HG02763 (cell line): ENCODE data around the gene HSFX3.
"Not testable (repeated sequence)": the region's sequence is repeated elsewhere in the genome, so short reads cannot be mapped to it uniquely, and the experiment has no call there.

Source experiments
- ATAC-seq: cut with Tn5 transposase; IDR thresholded peaks from one replicate; pipeline ENCODE4 v1.9.1; 2021; ENCODE audit warnings: mild to moderate bottlenecking, moderate library complexity; ENCODE audit not compliant: unreplicated experiment

Gene HSFX3

DNA sequence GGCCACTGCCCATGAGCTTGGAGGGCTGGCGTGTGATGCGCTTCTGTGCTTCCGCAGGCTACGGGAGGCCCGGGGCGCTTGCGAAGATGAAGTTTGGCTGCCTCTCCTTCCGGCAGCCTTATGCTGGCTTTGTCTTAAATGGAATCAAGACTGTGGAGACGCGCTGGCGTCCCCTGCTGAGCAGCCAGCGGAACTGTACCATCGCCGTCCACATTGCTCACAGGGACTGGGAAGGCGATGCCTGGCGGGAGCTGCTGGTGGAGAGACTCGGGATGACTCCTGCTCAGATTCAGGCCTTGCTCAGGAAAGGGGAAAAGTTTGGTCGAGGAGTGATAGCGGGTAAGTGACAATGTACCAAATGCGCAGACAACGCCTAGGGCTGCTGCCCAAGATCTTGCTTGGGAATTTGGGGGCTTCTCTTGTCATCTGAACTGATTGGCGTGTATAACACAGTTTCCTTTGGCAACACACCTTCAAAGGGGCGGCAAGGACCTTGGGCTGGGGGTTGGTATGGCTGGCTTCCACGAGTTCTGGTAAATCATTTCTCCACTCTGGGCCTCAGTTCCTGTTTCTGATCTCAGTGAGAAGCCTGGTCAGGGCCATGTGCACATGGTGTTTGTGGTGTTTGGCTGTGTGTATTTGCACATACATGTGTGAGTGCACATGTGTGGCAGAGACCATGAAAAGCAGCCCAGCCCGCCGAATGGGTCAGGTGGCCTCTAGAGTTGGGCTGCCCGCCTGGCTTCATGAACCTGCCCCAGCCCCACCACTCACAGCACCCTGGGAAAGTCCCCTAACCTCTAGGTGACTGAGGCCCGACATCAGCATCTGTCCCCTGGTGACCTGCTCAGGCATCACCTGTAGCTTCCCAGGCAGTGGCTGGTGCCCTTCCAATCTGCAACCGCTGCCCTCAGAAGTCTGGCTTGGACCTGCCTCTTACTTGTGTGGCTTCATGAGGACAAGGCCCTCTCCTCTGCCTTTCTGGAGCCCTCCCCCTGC, 3.9 kb downstream of the HSFX3 start:
- ATAC-seq: not testable (repeated sequence)

GRCh38 chrX:149541521-149542047, 8.1 kb downstream of the HSFX3 start:
- no peak for ATAC-seq

- ATAC-seq: peak; percentile 67
Measured at GRCh38 chrX:149540621-149541520, 8.9 kb downstream of the HSFX3 start, which contains the start of gene EOLA1. EOLA1 (plus strand) TSS chrX:149541012; CDS start chrX:149545631, 4,619 bp downstream.

DNA sequence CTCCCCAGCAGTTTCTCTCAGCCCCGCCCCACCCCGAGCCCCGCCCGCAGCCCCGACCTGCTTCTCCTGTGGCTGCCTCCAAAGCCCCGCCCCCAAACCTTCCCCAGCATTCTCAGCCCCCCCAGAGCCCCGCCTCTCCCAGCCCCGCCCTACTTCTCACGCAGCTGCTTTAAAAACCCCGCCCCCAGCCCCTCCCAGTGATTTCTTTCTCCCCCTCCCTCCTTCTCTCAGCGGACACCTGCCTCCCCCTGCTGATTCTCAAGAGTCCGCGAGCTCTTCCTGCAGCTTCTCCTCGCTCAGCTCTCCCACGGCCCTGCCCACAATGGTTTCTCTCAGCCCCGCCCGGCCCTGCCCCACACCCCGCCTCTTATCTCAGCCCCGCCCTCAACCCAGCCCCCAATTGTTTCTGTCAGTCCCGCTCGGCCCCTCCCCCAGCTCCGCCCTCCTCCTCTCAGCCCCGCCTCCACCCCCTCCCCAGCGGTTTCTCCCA, 9.5 kb downstream of the HSFX3 start:
- peak; percentile 28 for ATAC-seq

DNA sequence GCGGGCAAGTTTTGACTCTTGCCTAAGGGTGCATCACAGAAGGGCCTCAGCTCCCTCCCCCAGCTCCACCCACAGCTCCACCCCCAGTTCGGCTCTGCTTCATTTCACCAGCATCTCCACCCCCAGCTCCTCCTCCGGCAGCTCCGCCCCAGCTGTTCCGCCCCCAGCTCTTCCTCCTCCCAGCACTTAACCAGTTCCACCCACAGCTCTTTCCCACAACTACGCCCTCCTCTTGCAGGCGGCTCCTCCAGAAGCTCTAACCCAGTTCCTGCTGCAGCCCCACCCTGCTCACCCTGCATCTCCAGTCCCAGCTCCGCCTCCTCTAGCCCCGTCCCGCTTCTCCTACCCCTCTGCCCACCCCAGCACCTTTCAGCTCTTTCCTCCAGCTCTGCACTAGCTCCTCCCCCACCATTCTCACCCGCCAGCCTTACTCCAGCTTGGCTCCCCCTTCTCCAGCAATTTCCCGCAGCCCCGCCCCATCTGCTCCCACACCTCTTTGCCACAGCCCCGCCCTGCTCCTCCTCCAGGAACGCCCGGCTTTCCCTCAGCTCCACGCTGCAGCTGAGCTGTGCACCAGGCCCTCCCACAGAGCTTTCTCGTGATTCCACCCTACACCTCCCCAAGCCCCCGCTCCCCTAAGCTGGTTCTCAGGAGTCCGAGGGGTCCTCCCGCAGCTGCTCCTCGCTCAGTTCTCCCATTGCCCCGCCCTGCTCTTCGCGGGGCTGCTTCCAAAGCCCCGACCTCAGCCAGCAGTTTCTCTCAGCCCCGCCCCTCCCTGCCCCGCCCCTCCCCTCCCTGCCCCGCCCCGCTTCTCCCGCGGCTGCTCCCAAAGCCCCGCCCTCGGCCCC, 10.2 kb downstream of the HSFX3 start:
- ATAC-seq: peak; percentile 37

GRCh38 chrX:149537474-149537873, 12.2 kb downstream of the HSFX3 start:
- not testable (repeated sequence) for ATAC-seq

GRCh38 chrX:149534926-149535602, 14.7 kb downstream of the HSFX3 start:
- ATAC-seq: not testable (repeated sequence)

DNA sequence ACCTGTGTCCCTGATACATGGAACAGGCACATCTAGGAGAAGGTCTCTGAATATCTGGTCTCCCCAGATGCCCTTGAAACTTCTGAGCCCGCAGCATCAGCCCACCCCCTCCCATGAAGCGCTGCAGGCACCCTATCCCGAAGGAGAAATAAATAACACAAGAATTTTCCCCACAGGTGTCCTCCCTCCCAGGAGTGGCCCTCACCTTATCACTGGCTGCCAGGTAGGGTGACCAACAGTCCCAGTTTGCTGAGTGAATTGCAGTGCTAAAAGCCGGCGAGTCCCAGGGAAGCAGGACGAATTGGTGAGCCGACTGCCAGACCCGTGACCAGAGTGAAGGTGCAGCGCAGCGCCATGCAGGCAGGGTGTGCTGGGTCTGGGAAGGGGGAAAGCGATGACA, 15.7 kb downstream of the HSFX3 start:
- not testable (repeated sequence) for ATAC-seq

- ATAC-seq: not testable (repeated sequence)
Measured at GRCh38 chrX:149532868-149533267, 16.9 kb downstream of the HSFX3 start.

- peak; percentile 52 for ATAC-seq
Measured at GRCh38 chrX:149531599-149531998, 18.1 kb downstream of the HSFX3 start.

DNA sequence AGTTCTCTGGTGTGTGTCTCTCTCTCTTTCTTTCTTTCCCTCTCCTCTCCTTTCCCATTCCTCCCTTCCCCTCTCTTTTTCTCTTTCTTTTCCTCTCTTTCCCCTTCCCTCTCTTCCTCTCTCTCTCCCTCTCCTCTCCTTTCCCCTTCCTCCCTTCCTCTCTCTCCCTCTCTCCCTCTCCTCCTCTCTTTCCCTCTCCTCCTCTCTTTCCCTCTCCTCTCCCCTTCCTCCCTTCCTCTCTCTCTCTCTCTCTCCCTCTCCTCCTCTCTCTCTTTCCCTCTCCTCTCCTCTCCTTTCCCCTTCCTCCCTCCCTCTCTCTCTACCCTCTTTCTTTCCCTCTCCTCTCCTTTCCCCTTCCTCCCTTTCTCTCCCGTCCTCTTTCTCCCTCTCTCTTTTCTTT, 21.3 kb downstream of the HSFX3 start:
- no peak for ATAC-seq

DNA sequence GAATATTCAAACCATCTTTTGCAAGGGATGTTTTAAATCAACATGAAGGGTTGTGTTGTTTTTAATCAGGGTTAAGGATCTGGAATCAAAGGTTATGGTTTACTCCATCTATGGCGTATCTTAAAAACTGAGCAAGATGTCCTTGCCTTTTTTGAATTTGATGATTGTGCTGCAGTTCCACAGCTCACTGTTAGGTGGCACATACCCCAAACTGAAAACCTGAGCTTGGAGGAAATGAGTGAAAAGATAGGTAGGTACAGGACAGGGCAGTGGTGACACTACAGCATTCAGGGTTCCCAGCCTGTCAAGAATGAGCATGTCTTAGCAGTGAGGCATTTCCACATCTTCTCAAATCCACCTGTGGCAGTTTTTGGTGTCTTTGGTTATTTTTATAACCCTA, 22.0 kb downstream of the HSFX3 start:
- no peak for ATAC-seq

DNA sequence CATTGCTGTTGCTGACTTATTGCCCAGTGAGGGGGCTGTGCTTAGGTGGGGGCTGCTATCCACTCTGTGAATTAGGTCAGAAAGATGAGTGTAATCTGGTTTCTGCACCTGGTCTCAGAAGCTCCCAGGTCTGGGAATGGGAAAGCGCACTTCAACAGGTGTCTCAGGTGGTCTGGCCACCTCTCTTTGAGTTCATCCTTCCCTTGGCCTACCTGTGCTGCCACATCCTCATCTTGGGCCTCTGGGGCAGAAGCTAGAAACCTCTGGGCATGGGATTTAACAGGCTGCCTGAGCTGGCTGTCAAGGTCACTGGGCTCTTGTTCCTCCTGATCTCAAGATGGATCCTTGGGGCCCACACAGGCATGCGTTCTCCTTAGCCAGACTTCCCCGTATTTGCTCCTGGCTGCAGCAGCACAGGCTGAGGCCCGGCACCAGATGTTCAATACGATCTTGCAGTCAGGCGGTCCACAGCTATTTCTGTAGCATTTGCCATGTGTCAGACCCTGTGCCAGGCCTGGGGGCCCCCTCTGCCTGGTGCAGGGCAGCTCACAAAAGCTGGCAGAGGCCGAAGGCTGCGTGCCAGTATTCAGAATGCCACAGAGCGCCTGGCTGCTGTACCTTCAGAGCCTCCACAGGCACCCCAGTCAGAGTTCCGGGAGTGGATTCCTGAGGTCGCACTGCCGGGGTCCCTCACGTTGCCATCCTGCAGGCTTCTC, 23.2 kb downstream of the HSFX3 start:
- not testable (repeated sequence) for ATAC-seq

DNA sequence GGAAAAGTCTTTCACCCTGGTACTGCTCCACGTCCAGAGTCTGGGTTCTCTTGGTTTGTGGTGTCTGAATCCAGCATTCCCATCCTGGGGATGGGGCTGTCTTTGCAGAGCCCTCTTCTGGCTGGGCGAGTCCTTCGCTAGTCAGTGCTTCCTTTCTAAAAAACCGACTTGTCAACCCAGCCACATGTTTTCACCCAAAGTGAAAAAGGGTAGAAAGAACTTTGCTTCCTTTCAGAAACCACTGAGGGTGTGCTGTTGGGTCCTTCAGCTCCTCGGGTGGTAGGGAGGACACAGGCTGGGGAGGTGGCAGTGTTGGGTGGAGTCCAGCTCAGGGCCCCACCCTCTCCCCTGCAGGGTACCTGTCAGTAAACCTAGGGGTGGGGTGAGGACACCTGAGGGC, 23.8 kb downstream of the HSFX3 start:
- ATAC-seq: peak; percentile 39

- ATAC-seq: peak; percentile 90
Measured at GRCh38 chrX:149525389-149525788, 24.3 kb downstream of the HSFX3 start.

- ATAC-seq: no peak
Measured at GRCh38 chrX:149522916-149523315, 26.8 kb downstream of the HSFX3 start.

DNA sequence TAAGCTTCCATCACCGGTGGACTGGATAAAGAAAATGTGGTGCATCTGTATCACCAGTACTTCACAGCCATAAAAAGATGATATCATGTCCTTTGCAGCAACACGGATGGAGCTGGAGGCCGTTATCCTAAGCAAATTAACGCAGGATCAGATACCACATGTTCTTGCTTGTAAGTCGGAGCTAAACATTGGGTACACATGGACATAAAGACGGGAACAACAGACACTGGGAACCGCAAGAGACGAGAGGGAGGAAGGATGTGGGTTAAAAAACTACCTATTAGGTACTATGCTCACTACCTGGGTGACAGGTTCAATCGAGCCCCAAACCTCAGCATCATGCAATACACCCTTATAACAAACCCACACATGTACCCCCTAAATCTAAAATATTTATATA, 28.3 kb downstream of the HSFX3 start:
- no peak for ATAC-seq

GRCh38 chrX:149520636-149521277, 29.0 kb downstream of the HSFX3 start:
- not testable (repeated sequence) for ATAC-seq
